Renal cortical epithelial cell (primary cell): ENCODE data around the gene CCDC91. TPM values are rescaled to one million over a fixed set of nuclear protein-coding genes. Genes with fewer than 3 reads are reported as not detected.
"Not testable (repeated sequence)": the region's sequence is repeated elsewhere in the genome, so short reads cannot be mapped to it uniquely, and the experiment has no call there.

Experiments used
- DNase-seq: peaks from one replicate; pipeline ENCODE4 v3.0.0-alpha.2; 2011; ENCODE audit warnings: low read depth
- total RNA-seq: library from RNA; depleted of rRNA; stranded (reverse); fragments of >200 nt; gene quantifications from 2 replicates; pipeline ENCODE4 v1.2.3, GENCODE V29; 2014

Gene CCDC91
- total RNA-seq, 1 donor from 2014 or later, result 41.8 TPM

DNA sequence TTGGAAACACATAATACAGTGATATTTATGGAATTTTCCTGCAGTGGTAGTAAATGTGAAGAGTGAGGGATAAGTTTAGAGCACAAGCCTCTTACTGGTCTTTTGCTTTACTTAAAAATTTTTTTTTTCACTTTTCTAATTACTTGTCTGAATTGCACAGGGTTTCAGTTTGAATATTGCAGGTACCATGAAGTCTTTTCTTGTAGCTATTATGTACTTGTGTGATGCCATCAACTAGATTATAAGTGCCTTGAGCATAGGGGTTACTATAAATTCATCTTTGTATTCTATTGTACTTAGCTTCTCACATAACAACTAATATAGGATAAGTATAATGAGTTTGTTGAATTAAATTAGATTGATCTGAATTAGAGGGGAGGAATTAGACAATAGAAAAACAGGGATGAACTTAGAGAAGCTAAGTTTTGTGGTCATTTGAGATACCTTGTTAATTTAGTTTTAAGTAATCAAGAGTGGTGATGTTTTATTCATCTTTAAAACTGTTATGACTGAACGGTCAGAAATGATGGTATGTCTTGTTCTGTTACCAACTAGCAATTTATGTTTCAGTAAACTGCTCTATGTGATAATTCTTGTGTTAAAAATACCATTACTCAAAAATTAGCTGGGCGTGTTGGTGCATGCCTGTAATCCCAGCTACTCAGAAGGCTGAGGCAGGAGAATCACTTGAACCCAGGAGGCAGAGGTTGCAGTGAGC, 42.1 kb downstream of the CCDC91 start:
- DNase-seq, result no peak

DNA sequence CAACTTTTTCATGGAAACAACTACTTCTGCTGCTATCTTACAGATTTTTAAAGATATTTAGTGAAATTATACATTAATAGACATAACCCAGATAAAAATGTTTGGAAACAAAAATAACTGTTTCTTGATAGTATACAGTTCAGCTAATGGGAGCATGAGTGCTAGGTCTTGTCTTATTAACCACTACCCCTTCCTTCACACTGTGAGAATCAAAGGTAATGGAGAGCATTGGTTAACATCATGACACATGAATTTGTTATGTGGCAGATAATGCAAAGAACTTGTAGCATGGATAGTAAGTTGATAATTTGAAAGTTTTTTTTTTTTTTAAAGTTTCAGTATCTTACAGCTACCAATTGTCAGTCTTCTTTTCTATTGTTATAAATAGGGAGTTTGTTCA, 44.2 kb downstream of the CCDC91 start:
- DNase-seq, result no peak

- no peak for DNase-seq
Observed at GRCh38 chr12:28235015-28235414, 44.8 kb downstream of the CCDC91 start.

DNA sequence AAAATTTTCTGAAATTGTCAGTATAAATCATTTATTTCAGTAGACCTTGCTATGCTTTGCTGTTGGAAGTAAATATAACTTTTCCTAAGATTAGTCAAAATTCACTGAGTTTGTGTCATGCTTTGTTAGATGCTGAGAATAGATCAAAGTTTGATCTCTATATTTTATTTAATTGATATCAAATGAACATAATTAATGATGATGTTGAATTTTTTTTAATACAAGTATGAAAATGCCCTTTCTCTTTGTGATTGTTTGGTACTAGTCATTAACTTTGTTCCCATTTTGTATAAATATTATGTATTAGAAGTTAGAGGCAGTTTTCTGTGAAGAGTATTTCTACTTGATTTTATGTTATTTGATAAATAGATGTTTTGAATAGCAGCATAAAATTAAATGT, 45.7 kb downstream of the CCDC91 start:
- DNase-seq, result no peak

DNA sequence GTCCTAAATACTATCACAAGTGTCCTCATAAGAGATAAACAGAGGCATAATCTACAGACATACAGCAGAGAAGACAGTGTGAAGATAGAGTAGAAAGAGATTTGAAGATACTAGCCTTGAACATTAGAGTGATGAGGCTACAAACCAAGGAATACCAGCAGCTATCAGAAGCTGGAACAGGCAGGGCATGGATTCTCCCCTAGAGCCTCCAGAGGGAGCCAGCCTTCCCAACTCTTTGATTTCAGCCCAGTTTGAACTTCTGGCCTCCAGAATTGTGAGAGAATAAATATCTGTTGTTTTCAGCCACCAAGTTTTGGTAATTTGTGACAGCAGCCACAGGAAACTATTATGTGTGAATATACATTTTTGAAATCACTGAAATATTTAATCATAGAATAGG, 47.2 kb downstream of the CCDC91 start:
- no peak for DNase-seq

GRCh38 chr12:28239918-28240317, 49.7 kb downstream of the CCDC91 start:
- no peak for DNase-seq

- no peak for DNase-seq
Observed at GRCh38 chr12:28240853-28241252, 50.6 kb downstream of the CCDC91 start.

GRCh38 chr12:28242129-28242495, 51.9 kb downstream of the CCDC91 start:
- DNase-seq, result no peak

DNA sequence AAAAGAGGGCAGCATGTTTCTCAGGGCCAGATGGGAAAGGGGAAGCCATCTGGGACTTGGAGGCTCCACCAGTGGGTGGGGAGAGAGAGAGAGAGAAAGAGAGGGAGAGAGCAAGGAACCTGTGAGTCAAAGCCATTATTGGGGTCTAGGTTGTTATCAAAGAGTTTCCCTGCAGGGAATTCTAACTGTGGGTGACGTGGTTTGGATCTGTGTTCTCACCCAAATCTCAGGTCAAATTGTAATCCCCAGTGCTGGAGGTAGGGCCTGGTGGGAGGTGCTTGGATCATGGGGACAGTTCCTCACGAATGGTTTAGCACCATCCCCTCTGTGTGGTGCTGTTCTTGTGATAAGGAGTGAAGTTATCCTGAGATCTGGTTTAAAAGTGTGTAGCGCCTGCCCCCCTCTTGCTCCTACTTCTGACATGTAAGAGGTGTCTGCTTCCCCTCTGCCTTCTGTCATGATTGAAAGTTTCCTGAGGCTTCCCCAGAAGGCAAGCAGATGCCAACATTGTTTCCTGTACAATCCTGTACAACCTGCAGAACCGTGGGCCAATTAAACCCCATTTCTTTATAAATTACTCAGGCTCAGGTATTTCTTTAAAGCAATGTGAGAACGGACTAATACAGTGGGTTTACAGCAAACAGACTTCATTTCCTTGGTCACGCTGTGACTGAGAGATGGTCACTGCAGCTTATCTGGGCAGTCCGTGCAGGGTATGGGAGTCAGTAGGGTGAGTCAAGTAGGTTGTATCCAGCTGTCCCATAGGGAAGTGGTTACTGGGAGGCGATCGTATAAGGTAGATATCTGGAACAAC, 52.4 kb downstream of the CCDC91 start:
- no peak for DNase-seq

GRCh38 chr12:28243310-28243633, 53.0 kb downstream of the CCDC91 start:
- DNase-seq, result no peak

GRCh38 chr12:28247806-28248205, 57.5 kb downstream of the CCDC91 start:
- no peak for DNase-seq

DNA sequence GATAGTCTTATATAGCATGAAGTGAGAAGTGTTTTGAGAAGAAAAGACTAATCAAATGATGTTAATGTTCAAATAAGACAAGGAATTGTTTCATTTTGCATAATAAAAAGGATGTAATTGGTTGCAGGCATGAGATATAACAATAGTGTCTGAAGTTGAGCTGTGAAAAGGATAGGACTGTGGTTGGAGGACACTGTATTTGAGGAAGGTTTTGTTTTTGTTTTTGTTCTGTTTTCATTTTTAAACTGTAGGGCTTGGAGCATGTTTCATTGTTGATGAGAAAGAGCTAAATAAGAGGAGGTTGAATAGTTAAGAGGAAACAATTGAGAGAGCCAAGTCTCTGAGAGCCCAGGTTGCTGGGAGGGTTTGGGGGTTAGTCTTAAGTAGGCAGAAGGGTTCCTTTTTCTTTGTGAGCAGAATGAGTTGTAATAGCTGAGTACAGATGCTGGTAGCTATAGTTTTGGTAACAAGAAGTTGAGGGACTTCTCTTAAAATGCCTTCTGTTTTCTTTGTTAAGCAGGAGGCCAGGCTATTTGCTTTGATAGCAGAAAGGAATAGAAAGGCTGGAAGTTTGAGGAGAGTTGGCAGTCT, 58.4 kb downstream of the CCDC91 start:
- no peak for DNase-seq

DNA sequence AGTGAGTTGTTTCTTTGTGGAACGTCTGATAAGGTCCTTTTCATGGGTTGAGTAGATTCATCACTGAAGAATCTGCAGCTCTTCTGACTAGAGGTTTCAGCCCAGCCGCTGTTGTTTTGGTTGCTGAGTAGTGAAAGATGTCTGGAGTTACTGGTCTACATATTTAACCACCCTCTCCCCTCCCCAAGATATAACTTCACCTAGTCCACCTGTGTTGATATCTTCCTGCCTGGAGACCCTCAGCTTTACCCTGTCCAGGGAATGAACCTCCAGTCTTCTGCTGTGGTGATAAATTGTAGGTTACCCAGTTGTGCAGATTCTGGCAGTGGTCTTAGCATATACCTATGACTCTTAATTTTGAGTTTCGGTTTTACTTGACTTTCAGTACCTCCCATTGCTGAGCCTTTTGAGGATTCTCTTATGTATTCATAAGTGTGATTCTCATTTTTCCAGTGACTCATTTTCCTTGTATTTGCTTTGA, 62.9 kb downstream of the CCDC91 start:
- DNase-seq, result no peak

DNA sequence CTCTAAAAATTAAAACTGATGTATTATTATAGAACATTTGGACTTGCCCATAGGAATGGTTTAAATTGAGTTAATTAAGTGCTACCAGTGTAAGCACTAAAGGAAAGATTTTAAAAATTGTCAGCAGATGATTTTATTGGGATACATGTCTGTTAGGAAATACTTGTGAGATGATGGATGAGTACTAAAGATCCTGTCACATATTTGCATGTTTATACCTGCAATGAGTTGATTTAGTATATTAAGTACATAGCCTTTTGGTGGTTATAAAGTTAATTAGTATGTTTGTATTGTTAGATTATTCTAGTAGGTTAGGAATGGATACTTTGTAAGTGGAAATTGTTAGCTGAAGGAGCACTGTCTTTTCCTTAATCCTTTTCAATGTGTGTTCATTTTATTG, 67.2 kb downstream of the CCDC91 start:
- DNase-seq, result no peak

DNA sequence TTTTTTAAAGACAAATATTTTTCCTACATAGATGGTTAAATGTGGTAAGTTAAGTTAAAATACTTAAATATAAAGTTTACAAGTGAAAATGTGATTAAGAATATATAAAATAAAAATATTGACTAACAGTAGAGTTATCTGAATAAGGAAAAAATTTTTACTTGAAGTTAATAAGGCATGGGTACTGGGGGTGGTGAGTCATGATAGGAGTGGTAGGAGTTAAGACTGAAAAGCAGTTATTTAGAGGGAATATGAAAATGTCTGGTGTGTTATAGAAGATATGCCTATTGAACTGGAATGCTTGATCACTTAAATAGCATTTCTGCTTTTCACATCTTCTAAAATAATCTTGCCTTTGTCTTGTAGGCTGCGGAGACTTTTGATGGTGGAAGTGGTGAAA, 68.7 kb downstream of the CCDC91 start:
- DNase-seq, result peak; percentile 23

DNA sequence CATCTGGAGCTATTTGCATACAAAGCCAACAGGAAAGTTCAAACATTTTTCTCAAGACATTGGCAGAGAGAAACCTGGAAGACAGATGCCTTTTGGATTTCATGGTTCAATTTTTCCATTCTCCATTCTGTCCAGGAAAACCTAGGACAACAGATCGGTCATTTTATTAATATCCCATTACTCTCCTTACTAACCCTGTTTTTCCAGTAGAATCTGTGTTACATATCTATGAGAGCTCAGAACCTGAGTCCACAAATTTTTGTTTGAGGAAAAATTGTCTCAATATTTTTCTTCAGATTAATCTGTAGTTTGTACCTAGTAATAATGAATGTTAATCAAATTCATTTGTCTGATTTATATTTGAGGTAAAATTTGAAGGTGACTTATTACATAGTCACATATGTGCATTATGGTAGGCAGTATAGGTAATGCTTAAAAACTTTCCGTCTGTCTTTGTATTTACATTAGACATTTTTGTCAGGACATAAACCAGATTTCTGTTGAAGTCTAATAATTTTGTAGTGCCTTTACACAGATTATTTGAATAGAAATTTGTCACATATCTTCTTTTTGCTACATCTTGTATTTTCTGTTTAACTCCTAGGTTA, 75.3 kb downstream of the CCDC91 start:
- DNase-seq, result no peak

DNA sequence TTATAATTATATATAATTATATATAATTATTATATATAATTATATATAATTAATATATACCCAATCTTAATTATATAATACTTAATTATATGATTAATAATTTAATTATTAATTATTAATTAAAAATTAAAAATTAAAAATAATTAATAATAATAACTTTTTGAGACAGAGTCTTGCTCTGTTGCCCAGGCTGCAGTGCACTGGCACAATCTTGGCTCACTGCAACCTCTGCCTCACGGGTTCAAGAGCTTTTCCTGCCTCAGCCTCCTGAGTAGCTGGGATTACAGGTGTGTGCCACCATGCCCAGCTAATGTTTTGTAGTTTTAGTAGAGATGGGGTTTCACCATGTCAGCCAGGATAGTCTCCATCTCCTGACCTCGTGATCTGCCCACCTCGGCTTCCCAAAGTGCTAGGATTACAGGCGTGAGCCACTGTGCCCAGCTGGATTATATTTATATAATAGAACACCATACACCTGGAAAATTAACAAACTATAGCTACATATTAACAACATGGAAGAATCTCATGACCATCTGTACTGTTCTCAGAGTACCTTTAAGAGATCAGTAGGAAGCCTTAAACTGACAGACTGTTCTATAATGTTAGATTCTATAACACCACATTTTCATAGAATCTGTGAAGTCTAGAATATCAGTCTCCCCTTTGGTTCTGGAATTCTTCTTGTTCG, 77.8 kb downstream of the CCDC91 start:
- not testable (repeated sequence) for DNase-seq

DNA sequence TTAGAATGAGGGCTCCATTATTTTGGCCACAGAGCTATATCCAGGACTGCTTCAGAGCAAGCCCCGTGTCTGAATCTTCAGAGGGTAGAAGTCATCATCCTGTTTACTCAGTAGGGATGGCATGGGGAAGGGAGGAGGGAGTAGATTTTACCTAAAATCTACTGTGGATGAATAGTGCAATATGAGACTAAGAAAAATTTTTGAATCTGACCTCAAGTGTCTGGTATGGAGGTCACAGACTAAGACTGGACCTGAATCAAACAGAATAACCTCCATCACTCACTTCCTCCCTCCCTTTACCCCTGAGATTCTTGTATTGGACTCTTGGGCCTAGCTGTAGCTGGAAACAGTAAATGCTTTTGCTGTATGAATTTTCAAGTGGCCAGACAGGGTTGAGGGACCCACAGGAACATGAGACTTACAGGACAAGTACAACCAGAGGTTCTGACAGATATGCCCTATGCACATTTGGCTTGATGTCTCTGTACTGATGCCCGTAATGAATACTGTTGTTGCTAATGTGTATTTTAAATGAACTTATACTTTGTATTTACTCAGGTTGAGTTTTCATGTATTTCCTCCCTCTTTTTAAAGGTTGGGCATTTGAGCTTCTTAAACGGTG, 78.5 kb downstream of the CCDC91 start:
- DNase-seq, result no peak

DNA sequence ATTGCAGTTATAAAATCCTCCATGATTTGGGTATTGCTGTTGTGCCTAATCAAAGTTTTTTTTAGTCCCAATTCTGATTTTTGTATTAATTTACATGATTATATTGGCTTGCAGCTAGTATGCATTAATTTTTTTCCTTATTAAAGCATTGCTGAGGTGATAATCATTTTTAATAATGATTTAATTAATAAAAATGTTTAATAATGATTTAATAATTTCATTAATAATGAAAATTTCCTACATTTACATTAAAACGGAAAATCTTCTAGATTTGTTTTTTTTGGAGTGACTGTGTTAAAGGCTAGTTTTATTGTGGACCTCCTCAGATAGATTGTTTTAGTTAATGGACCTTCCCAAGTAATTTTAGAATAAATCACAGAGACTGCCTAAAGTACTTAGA, 79.6 kb downstream of the CCDC91 start:
- DNase-seq, result no peak

- DNase-seq, result peak; percentile 4
Observed at GRCh38 chr12:28278499-28278898, 88.2 kb downstream of the CCDC91 start.

- DNase-seq, result no peak
Observed at GRCh38 chr12:28278960-28279359, 88.7 kb downstream of the CCDC91 start.

DNA sequence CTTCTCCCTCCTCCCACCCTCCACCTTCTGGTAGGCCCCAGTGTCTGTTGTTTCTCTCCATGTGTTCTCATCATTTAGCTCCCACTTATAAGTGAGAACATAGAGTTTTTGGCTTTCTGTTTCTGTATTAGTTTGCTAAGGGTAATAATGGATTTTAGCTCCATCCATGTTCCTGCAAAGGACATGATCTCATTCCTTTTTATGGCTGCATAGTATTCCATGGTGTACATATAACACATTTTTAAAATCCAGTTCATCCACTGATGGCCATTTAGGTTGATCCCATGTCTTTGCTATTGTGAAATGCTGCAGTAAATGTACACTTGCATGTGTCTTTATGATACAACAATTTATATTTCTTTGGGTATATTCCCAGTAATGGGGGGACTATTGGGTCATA, 96.1 kb downstream of the CCDC91 start:
- DNase-seq, result no peak
